ENCODE results near the gene REEP5.
A peak's percentile ranks its signal among the peaks of the same experiment; 100 is the strongest.
"Not testable (repeated sequence)": the region's sequence is repeated elsewhere in the genome, so short reads cannot be mapped to it uniquely, and the experiment has no call there.

The REEP5 gene

GRCh38 chr5:112914584-112914983 is 7.4 kb downstream of the REEP5 start:
- TF ChIP-seq CTCF (IDR thresholded peaks at IDR 0.05; ENCODE audit: low read depth, low read length): no peak
- no peak overlapping the region for H3K4me3 ChIP-seq (replicated peaks in 1 of 2; ENCODE audit: low read depth in 2 of 2, low read length in 2 of 2)
- DNase-seq (ENCODE audit: low read depth in 2 of 2): peak in 1 of 2 donors; percentile 38

- H3K4me3 ChIP-seq (replicated peaks in 1 of 2; ENCODE audit: low read depth in 2 of 2, low read length in 2 of 2): no peak overlapping the region
- TF ChIP-seq CTCF (IDR thresholded peaks at IDR 0.05; ENCODE audit: low read depth, low read length): no peak
Observed at GRCh38 chr5:112910529-112910928, 11.5 kb downstream of the REEP5 start.

GRCh38 chr5:112908854-112909253 is 13.2 kb downstream of the REEP5 start:
- no peak overlapping the region for H3K4me3 ChIP-seq (replicated peaks in 1 of 2; ENCODE audit: low read depth in 2 of 2, low read length in 2 of 2)
- no peak for TF ChIP-seq CTCF (IDR thresholded peaks at IDR 0.05; ENCODE audit: low read depth, low read length)
- DNase-seq (ENCODE audit: low read depth in 2 of 2): no peak

More at GRCh38 chr5:112910529-112910928, 11.5 kb downstream of the REEP5 start:
- no peak for DNase-seq (ENCODE audit: low read depth in 2 of 2)

GRCh38 chr5:112907166-112907631 is 14.8 kb downstream of the REEP5 start:
- H3K4me3 ChIP-seq (replicated peaks in 1 of 2; ENCODE audit: low read depth in 2 of 2, low read length in 2 of 2): no peak overlapping the region
- no peak for TF ChIP-seq CTCF (IDR thresholded peaks at IDR 0.05; ENCODE audit: low read depth, low read length)

GRCh38 chr5:112906637-112907036 is 15.4 kb downstream of the REEP5 start:
- DNase-seq (ENCODE audit: low read depth in 2 of 2): no peak
- no peak overlapping the region for H3K4me3 ChIP-seq (replicated peaks in 1 of 2; ENCODE audit: low read depth in 2 of 2, low read length in 2 of 2)
- TF ChIP-seq CTCF (IDR thresholded peaks at IDR 0.05; ENCODE audit: low read depth, low read length): no peak

More at GRCh38 chr5:112907166-112907631, 14.8 kb downstream of the REEP5 start:
- no peak for DNase-seq (ENCODE audit: low read depth in 2 of 2)

GRCh38 chr5:112904996-112905395 is 17.0 kb downstream of the REEP5 start:
- DNase-seq (ENCODE audit: low read depth in 2 of 2); H3K4me3 ChIP-seq (replicated peaks in 1 of 2; ENCODE audit: low read depth in 2 of 2, low read length in 2 of 2): not testable (repeated sequence)

GRCh38 chr5:112902561-112902960 is 19.5 kb downstream of the REEP5 start:
- no peak for DNase-seq (ENCODE audit: low read depth in 2 of 2)
- H3K4me3 ChIP-seq (replicated peaks in 1 of 2; ENCODE audit: low read depth in 2 of 2, low read length in 2 of 2): no peak overlapping the region
- TF ChIP-seq CTCF (IDR thresholded peaks at IDR 0.05; ENCODE audit: low read depth, low read length): no peak

Data from cardiac fibroblast (primary cell).